CD4-positive, alpha-beta T cell (primary cell): ENCODE results near the gene SULT1C3. TPM values are rescaled to one million over a fixed set of nuclear protein-coding genes. Genes with fewer than 3 reads are reported as not detected.

Experiments used
- ATAC-seq: fragments of 200-7000 bp; cut with Tn5 transposase; one replicate; pipeline ENCODE4 v1.10.0; 2022; ENCODE audit warnings: mild to moderate bottlenecking; ENCODE audit not compliant: poor library complexity
- CTCF ChIA-PET: fragments of 350-600 bp; sonication (Branson Sonifier 250); formaldehyde crosslinking; loops from one replicate; lab custom pipeline; 2021; ENCODE audit warnings: antibody characterized with exemption, inconsistent platforms; lab: Charles Lee
- POLR2A ChIA-PET: fragments of 350-600 bp; sonication (Branson Sonifier 250); formaldehyde crosslinking; loops from one replicate; lab custom pipeline; 2021; ENCODE audit warnings: antibody characterized with exemption, inconsistent platforms; lab: Charles Lee
- DNase-seq, 14 experiments: peaks; one replicate each; pipeline ENCODE4 v3.0.0-alpha.2; 2013 to 2020; ENCODE audit warnings: mixed read lengths in 2 of 14
- H3K27ac ChIP-seq, 2 donors: one replicate each; pipeline versions ENCODE4 v1.5.1 to v1.7.0; 2013; ENCODE audit warnings: low read length in 2 of 2, low read depth in 1 of 2, mild to moderate bottlenecking in 1 of 2
- H3K27me3 ChIP-seq, 2 experiments: 1 replicate in 1 of 2; 2 replicates in 1 of 2; pipeline versions ENCODE4 v1.6.1 to v1.7.0; 2013; ENCODE audit warnings: low read length in 2 of 2, control low read depth in 1 of 2, mild to moderate bottlenecking in 1 of 2, moderate library complexity in 1 of 2; ENCODE audit not compliant: insufficient read depth in 2 of 2, control insufficient read depth in 1 of 2
- H3K36me3 ChIP-seq: one replicate; pipeline ENCODE4 v1.6.1; 2013; ENCODE audit warnings: low read length, control low read depth; ENCODE audit not compliant: insufficient read depth
- H3K4me1 ChIP-seq: one replicate; pipeline ENCODE4 v1.6.1; 2013; ENCODE audit warnings: low read length, control low read depth; ENCODE audit not compliant: insufficient read depth
- H3K4me3 ChIP-seq: one replicate; pipeline ENCODE4 v1.5.1; 2013; ENCODE audit warnings: mild to moderate bottlenecking, low read length, moderate library complexity
- H3K9me3 ChIP-seq, 2 experiments: 1 replicate in 1 of 2; 2 replicates in 1 of 2; pipeline versions ENCODE4 v1.6.1 to v1.7.0; 2013; ENCODE audit warnings: low read length in 2 of 2, mild to moderate bottlenecking in 2 of 2, control low read depth in 1 of 2, moderate library complexity in 1 of 2; ENCODE audit not compliant: control insufficient read depth in 1 of 2, insufficient read depth in 1 of 2
- H3K27ac Mint-ChIP-seq: one replicate; pipeline ENCODE4 v1.8.0; 2020; ENCODE audit warnings: mixed read lengths
- H3K27me3 Mint-ChIP-seq: one replicate; pipeline ENCODE4 v1.8.0; 2021; ENCODE audit warnings: mixed read lengths
- H3K36me3 Mint-ChIP-seq: one replicate; pipeline ENCODE4 v1.8.0; 2021; ENCODE audit warnings: low read depth, mixed read lengths
- H3K4me1 Mint-ChIP-seq: one replicate; pipeline ENCODE4 v1.8.0; 2021; ENCODE audit warnings: low read depth, mixed read lengths
- H3K4me3 Mint-ChIP-seq: one replicate; pipeline ENCODE4 v1.8.0; 2020; ENCODE audit warnings: mild to moderate bottlenecking, mixed read lengths
- H3K9me3 Mint-ChIP-seq: one replicate; pipeline ENCODE4 v1.8.0; 2020; ENCODE audit warnings: mixed read lengths
- intact Hi-C, 2 experiments: fragments of 100-400 bp; cut with DNase I in 1 of 2; cut with micrococcal nuclease in 1 of 2; formaldehyde crosslinking; loops; one replicate each; pipeline versions ENCODE4 v1.15.1 to v1.9.0; 2023 to 2025; cut with DNase I, micrococcal nuclease
- total RNA-seq, 174 experiments: library from RNA in 2 of 174; stranded (reverse) in 2 of 174; gene quantifications; one replicate each; pipeline ENCODE4 v1.2.3 and lab custom pipeline; 2021 to 2026
- TF ChIP-seq, protein P1 (sequence below): fragments of 200-600 bp; IDR thresholded peaks from one replicate; pipeline ENCODE4 v1.8.0; 2022; ENCODE audit warnings: antibody characterized with exemption, mild to moderate bottlenecking

SULT1C3 gene
- total RNA-seq, 2 experiments from 2014 or later, result not detected

DNA sequence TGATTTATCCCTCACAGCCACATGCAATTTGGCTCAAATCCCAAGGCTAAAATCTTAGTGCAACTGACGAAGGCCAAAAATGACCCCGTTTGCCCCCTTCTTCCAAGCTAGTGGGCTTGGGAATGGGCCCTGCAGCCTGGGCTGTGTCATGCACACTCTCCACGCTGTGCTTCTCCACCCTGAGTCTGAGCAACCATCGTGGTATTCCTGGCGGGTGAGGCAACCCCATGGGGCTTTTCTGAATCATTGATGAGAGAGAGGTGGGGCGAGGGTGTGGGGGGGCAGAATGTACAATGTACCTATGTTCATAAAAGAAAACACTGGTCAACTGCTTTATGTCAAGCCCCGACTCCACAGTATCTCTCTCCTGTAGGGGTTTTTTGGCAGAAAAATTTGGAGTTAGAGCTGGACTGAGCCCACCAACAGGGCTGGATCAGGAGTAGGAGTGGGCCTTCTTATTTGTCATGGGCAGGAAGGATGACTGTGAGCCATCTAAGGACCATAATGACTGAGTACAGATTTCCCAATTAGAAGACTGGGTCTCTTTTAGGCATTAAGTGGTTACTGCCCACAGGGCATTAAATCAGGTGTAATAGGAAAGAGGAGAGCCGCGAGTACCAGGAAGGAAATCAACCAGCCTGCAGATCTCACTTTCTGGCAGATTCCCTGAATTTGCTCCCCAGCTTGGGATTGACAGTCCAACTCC is 57.8 kb downstream of the SULT1C3 start:
- H3K27me3 ChIP-seq, result no peaks in the 10 kb centered on the region
- intact Hi-C loops, result no loop called here
- Mint-ChIP-seq H3K9me3 (no peaks in the 10 kb centered on the region), H3K36me3 (no peaks in the 10 kb centered on the region), H3K4me3 (no peak overlapping the region), H3K4me1 (no peaks in the 10 kb centered on the region), H3K27ac (no peak overlapping the region), H3K27me3 (peaks cover 5% of the 10 kb centered on the region)
- H3K4me1 ChIP-seq, result no peaks in the 10 kb centered on the region
- no peak overlapping the region for H3K27ac ChIP-seq
- TF ChIP-seq, protein P1, sequence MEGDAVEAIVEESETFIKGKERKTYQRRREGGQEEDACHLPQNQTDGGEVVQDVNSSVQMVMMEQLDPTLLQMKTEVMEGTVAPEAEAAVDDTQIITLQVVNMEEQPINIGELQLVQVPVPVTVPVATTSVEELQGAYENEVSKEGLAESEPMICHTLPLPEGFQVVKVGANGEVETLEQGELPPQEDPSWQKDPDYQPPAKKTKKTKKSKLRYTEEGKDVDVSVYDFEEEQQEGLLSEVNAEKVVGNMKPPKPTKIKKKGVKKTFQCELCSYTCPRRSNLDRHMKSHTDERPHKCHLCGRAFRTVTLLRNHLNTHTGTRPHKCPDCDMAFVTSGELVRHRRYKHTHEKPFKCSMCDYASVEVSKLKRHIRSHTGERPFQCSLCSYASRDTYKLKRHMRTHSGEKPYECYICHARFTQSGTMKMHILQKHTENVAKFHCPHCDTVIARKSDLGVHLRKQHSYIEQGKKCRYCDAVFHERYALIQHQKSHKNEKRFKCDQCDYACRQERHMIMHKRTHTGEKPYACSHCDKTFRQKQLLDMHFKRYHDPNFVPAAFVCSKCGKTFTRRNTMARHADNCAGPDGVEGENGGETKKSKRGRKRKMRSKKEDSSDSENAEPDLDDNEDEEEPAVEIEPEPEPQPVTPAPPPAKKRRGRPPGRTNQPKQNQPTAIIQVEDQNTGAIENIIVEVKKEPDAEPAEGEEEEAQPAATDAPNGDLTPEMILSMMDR, result no peak
- H3K36me3 ChIP-seq, result no peaks in the 10 kb centered on the region
- ATAC-seq (no peak), DNase-seq (no peak)
- ChIA-PET POLR2A (no interaction called here), CTCF (no interaction called here)
- no peaks in the 10 kb centered on the region for H3K9me3 ChIP-seq
- H3K4me3 ChIP-seq, result no peak overlapping the region

DNA sequence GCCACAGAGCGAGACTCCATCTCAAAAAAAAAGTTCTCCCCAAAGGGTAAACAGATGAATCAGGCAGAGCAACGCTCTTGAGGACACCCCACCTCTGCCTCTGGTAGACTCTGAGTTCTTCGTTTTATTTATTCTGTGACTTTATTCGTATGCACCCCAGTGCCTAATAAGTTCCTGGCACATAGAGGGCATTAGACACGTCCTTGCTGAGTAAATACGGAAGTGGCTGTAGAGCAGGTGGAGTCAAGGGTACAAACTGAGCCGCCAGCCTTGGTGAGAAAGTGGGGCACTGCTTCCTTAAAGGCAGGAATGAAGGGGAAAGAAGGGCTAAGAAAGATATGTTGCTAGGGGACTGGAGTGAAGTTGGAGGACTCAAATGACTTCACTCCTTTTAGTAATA is 61.8 kb downstream of the SULT1C3 start:
- ATAC-seq, result no peak
- peaks cover 5% of the 10 kb centered on the region for H3K27me3 Mint-ChIP-seq
- H3K27me3 ChIP-seq, result no peaks in the 10 kb centered on the region
- H3K36me3 ChIP-seq, result no peaks in the 10 kb centered on the region
- intact Hi-C loops, result no loop called here
- no peaks in the 10 kb centered on the region for H3K4me1 ChIP-seq
- no peak overlapping the region for H3K27ac Mint-ChIP-seq
- no peaks in the 10 kb centered on the region for H3K9me3 ChIP-seq
- no peaks in the 10 kb centered on the region for H3K9me3 Mint-ChIP-seq
- ChIA-PET POLR2A (no interaction called here), CTCF (no interaction called here)
- TF ChIP-seq, protein P1, result no peak
- no peak overlapping the region for H3K27ac ChIP-seq
- H3K36me3 Mint-ChIP-seq, result no peaks in the 10 kb centered on the region
- no peak overlapping the region for H3K4me3 Mint-ChIP-seq
- no peak for DNase-seq
- H3K4me3 ChIP-seq, result no peak overlapping the region
- H3K4me1 Mint-ChIP-seq, result no peaks in the 10 kb centered on the region

DNA sequence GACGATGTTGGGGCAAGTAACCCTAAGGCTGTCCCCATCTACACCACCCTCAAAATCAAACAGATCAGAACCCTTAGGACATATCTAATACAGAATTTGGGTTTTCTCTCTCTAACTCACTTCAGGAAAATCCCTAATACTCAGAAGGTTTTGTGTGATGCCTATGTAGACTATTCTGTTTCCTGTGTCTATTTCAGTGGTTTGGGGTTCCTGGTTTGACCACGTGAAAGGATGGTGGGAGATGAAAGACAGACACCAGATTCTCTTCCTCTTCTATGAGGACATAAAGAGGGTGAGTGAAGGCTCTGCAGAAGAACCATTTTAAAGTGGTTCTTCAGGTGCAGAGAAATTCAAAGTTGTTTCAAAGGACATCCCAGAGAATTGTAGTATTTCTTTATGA is 65.2 kb downstream of the SULT1C3 start:
- TF ChIP-seq, protein P1, result no peak
- Mint-ChIP-seq H3K27ac (no peak overlapping the region), H3K27me3 (peaks cover 9% of the 10 kb centered on the region), H3K9me3 (no peaks in the 10 kb centered on the region), H3K4me3 (no peak overlapping the region), H3K36me3 (no peaks in the 10 kb centered on the region), H3K4me1 (no peaks in the 10 kb centered on the region)
- POLR2A ChIA-PET, result no interaction called here
- H3K27ac ChIP-seq, result no peak overlapping the region
- CTCF ChIA-PET, result no interaction called here
- H3K4me3 ChIP-seq, result no peak overlapping the region
- H3K36me3 ChIP-seq, result no peaks in the 10 kb centered on the region
- ATAC-seq (no peak), DNase-seq (no peak)
- H3K9me3 ChIP-seq, result no peaks in the 10 kb centered on the region
- no peaks in the 10 kb centered on the region for H3K27me3 ChIP-seq
- intact Hi-C loops, result no loop called here
- no peaks in the 10 kb centered on the region for H3K4me1 ChIP-seq
